T-helper 9 cell (primary cell): Measurements from ENCODE around the gene EVA1A.
"Not testable (repeated sequence)": the region's sequence is repeated elsewhere in the genome, so short reads cannot be mapped to it uniquely, and the experiment has no call there.

Experiments
- DNase-seq: peaks from one replicate; pipeline ENCODE4 v3.0.0-alpha.2; 2020

EVA1A gene

DNA sequence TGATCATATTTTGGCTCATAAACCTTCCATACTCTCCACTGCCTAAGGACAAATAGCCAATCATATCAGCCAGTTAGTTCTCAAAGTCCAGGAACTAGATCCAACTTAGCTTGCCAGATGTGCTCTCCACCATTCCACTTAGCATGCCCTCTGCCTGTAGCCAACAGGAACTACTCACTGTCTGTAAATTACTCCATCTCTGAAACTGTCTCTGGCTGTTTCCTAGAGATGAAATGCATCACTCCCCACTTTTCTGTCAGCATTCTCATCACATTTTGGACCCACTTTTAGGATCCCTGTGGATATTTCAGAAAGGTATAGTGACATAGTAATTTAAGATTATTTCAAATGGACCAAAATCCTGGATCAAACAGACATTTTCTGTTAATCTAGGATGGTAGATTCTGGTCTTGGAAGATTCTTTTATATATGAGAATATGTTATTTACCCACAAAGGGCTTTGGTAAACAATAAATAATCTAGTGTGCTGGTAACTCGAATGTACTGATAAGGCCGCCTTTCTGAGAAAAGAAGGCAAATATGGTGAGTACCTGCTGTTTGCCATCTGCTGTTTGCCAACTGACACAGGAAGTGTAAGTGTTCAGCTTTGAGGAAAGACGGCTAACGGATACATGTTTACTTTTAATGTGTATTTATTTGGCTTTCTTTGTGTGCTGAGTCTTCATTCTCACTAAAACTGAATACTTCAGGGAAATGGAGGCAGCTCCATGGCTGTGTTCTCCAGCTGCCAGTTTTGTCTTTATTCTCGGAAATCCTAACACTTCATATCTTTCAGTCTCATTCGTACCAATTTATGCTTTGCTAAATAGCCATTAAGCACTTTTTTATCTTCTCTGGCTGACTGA is 79.5 kb downstream of the EVA1A start:
- DNase-seq = no peak

DNA sequence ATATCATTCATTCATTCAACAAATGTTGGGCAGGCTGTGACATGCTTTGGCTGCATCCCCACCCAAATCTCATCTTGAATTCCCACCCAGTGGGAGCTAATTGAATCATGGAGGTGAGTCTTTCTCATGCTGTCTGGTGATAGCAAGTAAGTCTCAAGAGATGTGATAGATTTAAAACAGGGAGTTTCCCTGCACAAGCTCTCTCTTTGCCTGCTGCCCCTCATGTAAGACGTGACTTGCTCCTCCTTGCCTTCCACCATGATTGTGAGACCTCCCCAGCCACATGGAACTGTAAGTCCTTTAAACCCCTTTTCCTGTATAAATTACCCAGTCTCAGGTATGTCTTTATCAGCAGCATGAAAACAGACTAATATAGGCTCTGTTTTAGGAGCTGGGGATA is 83.0 kb downstream of the EVA1A start:
- not testable (repeated sequence) for DNase-seq

- no peak for DNase-seq
Observed at GRCh38 chr2:75476761-75477160, 84.0 kb downstream of the EVA1A start.

GRCh38 chr2:75475976-75476375 is 84.8 kb downstream of the EVA1A start:
- DNase-seq = no peak

DNA sequence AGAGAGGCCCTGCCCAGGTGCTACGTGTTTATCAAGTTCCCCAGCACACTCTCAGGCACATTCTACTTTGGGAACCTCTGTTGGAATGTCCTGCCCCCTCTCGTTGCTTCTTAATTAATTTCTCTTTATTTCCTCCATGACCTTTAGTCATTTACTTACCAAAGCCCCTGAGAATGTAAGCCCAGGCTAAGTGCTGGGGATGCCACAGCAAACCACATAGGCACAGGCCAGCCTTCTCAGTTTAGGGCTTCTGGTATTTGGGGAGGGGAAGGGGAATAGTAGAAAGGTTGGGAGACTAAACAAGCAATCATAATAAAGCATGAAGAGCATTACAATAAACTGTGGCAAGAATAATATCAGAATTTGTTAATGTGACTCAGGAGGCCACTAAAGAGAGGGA is 85.7 kb downstream of the EVA1A start:
- DNase-seq = no peak

- DNase-seq = no peak
Observed at GRCh38 chr2:75474115-75474514, 86.6 kb downstream of the EVA1A start.

- no peak for DNase-seq
Observed at GRCh38 chr2:75466708-75467311, 93.9 kb downstream of the EVA1A start.

DNA sequence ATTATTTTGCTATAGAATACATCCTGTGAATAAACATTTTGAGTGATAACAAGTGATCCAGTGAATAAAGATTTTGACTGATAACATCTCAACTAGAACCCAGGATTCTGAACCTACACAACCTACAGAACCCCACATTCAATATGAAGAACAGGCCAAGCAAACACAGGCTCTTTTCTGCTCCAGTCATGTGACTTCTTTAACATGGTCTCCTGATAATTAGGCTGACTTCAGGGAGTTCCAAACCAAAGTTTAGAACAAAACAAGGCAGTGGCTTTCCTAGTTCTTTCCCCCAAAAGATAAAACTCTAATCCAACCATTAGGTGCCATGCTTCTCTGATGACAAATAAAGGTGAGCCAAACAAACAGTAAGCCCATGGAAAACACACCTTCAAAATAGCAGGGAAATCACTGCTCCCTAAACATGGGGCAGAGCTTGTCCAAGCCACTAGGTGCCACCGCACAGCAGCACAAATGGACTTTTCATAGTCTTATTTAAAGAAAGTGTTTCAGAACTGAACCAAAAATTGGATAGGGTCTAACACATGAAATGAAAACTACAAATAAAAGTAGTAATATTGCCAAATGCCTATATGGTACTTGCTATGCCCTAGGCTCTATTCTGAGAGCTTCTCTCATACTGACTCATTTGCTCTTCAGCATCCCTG is 95.3 kb downstream of the EVA1A start:
- DNase-seq = no peak

DNA sequence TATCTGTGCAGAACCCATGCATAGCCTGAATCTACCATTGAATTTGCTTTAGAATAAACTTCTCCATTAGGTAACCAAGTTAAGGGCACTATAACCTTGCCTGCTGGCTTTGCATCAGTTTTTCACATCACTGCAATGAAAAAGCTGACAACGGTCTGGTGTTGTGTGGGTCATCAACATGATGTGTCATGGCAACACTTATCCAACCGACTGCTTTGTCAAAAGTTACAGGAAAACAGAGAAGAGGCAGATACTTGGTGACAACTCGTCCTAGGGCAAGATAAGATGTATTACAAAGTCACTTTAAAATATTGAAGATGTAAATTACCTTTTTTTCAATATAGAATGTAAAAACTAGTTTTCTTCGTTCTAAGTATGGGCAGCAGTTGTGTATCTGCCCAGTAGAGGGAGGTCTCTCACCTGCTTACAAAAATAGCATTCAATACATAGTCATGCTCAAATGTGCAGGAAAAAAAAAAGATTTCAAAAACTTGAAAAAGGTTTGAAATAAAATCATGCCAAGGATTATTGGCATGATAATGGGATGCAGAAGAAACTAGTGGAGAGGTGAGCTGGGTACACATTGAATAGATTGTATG is 96.3 kb downstream of the EVA1A start:
- DNase-seq = no peak

DNA sequence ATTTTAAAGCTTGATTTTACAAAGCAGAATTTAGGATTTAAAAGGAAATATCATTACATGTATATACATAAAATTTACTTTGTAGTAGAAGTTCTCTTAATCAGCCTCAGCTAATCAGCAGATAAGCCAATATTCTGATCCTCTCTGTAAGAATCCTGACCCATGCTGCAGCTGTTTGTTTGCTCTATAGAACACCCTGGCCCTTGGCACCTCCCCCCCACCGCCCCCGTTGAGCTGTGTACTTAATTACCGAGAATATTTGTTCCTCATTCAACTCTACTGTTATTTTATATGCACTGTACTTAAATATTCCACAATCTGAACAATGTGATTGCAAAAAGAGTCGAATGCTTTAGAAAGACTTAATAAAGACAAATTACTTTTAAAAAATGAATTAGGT is 98.0 kb downstream of the EVA1A start:
- DNase-seq = no peak

DNA sequence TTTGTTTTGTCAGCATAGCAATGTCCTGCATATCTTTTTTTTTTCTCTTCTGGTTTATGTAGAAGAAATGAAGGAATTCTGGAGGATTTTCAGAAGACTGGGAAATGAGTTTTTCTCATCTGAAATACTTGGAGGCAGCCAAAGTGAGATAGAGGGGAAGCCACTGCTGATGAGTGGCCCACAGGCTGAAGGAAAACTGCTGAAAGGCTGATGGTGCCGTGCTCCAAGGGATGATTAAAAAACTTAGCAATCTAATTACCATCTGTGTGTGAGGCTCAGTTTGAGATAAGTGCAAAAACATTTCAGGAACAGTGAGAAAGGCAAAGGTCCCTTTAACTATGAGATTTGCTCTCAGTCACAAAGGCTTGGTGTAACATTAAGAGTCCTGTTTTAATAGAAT is 98.5 kb downstream of the EVA1A start:
- no peak for DNase-seq

DNA sequence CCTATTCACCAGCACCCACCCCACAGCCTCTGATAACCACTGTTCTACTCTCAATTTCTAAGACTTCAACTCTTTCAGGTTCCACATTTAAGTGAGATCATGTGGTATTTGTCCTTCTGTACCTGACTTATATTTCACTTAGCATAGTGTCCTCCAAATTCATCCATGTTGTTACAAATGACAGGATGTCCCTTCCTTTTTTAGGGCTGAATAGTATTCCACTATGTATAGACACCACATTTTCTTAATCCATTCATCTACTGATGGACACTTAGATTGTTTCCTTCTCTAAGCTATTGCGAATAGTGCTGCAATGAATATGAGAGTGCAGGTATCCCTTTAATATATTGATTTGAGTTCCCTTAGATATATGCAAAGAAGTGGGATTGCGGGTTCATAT is 100.1 kb downstream of the EVA1A start:
- no peak for DNase-seq

DNA sequence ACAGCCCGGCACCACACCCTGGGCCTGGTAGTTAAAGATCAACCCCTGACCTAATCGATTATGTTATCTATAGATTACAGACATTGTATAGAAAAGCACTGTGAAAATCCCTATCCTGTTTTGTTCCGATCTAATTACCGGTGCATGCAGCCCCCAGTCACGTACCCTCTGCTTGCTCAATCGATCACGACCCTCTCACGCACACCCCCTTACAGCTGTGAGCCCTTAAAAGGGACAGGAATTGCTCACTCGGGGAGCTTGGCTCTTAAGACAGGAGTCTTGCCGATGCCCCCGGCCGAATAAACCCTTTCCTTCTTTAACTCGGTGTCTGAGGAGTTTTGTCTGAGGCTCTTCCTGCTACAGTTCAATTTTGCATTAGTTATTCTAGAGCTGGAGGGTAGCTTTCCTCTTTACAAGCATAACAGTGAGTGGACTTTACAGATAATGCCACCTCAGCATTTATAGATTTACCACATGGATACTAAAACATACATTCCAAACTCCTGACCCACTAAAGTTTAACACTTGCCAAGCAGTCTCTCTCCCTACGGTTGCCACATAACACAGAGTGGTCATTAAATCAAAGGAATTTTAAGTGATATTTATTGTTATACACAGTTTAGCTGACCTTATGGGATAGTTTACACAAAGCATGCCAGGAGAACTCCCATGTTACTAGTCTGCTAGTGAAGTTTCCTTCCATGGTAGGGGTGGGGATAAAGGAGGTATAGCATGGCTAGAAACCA is 101.0 kb downstream of the EVA1A start:
- DNase-seq = no peak

DNA sequence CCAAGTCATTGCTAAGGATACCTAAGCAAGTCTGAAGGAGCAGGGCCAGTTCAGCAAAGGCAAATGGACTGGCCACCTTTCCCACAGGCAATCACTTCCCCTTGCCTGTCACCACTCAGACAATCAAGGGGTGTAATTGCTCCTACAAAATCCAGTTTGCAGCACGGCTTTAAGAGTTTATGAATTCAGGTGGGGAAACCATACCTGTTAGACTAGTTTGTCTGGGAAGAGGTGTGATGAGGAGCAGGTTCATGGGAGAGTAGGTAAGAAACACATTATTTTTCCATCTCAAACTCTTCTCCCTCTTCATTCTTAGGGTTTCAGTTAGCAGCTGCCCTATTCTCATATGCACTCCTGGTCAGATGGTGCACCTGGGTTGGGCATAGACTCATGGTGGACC is 102.5 kb downstream of the EVA1A start:
- DNase-seq = no peak

DNA sequence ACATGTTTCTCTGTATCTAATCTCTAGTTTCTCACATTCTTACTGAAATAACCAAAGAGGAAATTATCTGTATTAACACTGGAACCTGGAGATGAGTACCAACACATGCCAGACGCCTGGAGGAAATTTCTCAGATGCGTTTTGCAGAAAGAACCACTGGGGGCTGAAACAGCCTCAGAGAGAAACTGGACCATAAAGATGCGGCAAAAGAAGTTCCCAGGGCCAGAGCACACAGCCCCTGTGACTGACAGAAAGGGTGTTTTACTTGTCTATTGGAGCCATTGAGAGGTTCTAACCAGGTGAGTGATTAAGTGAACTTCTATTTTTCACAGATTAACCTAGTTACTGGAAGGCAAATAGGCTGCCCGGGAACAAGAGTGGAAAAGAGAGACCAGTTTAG is 103.9 kb downstream of the EVA1A start:
- DNase-seq = no peak

GRCh38 chr2:75456111-75456510 is 104.6 kb downstream of the EVA1A start:
- DNase-seq = no peak

DNA sequence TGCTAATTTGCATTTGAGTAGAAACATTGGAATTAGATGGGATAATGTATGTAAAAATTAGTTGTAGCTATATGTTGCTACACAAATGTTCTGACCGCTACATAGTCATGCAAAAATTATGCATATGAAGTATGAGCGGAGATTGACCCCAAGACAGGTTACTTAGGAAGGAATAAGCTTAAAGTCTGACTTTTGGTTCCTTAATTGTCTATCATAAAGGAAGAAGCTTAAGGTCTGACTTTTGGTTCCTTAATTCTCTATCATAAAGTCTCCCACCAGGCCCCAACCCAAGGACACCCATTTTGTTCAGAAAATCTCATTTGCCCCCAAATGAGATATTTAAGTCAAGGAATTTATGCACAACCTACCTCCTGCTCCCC is 106.5 kb downstream of the EVA1A start:
- no peak for DNase-seq

DNA sequence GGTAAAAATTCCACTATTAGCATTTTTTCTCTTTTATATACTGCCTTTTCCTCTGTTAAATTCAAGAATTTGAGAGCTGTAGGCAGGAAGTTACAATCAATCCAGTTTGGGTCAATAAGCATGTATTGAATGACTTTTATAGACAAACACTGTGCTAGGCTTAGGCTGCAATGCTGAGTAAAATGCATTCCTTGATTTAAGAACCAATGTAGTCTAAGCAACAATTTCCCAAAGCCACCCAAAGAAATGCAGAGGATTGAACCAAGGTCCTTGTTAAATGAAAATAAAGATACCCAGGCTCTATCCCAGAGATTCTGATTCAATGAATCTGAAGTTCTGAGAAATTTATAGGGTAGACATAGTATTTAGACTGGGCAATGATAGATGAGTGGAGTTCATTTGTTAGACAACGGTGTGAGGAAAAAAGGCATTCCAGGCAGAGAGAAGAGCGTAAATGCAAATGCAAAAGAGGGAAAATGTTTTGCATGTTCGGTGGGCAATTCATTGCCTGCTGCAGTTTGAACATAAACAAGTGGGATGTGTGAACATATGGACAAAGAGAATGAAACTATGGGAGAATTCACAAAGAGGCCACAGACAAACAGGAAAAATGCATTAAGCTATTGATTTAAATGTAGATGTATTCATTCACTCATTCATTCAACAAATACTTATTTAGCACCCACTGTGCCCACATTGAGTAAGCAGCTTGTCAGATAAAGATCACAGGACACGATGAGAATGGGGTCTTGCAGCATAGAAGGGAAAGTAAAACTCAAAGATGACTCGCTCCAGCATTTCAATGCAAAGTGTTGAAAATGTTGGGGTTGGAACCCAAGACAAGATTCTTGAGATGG is 107.1 kb downstream of the EVA1A start:
- no peak for DNase-seq

DNA sequence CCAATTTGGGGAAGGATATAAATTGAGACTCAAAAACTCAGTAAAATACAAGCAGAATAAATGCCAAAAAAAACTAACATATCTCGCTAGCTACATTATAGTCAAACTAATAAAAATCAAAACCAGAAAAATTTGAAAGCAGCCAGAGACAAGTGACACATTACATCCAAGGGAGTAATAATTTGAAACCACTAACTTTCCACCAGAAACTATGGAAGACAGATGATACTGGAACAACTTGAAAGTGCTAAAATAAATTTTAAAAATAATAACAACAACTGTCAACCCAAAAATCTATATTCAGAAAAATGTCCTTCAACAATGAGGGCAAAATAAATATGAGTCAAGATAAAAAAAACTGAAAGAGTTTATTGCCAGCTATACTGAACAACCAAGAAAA is 110.7 kb downstream of the EVA1A start:
- no peak for DNase-seq

DNA sequence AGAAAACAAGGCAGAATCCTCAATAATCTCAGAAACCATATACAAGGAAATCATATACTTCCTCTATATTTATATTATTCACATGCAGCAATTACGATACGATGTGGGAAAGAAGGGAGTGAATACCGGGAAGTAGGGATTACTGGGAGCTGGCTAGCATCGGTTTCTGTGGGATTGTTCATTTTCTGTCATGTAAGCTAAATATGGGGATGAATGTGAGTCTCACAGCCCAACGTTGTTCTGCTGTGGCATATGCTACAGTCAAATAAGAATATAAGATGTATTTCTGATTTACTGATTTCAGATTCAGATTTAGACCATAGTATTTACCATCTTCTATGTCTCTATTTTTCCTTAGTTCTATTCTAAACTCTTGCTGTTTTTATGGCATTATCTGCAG is 113.6 kb downstream of the EVA1A start:
- DNase-seq = no peak
